Measurements from ENCODE around the gene ZNF785. TPM values are rescaled to one million over a fixed set of nuclear protein-coding genes. Genes with fewer than 3 reads are reported as not detected.
A peak's percentile ranks its signal among the peaks of the same experiment; 100 is the strongest.

The ZNF785 gene
- total RNA-seq, 1 experiment from 2014 or later = 13.0 TPM

GRCh38 chr16:30569746-30570635 is 15.5 kb downstream of the ZNF785 start:
- in situ Hi-C loops (cut with HindIII; ENCODE audit: low pct_unique_long_range_greater_than_20kb, low sequenced_read_pairs) = no loop called here
- no peak for DNase-seq (ENCODE audit: low read depth, low spot score)

GRCh38 chr16:30569281-30569680 is 16.2 kb downstream of the ZNF785 start:
- in situ Hi-C loops (cut with HindIII; ENCODE audit: low pct_unique_long_range_greater_than_20kb, low sequenced_read_pairs) = no loop called here
- no peak for DNase-seq (ENCODE audit: low read depth, low spot score)

- in situ Hi-C loops (cut with HindIII; ENCODE audit: low pct_unique_long_range_greater_than_20kb, low sequenced_read_pairs) = no loop called here
- peak; percentile 97 for DNase-seq (ENCODE audit: low read depth, low spot score)
These were observed 17.4 kb downstream of the ZNF785 start for GRCh38 chr16:30567991-30568638.

- DNase-seq (ENCODE audit: low read depth, low spot score) = no peak
- in situ Hi-C loops (cut with HindIII; ENCODE audit: low pct_unique_long_range_greater_than_20kb, low sequenced_read_pairs) = no loop called here
These were observed 18.1 kb downstream of the ZNF785 start for GRCh38 chr16:30567160-30567990.

GRCh38 chr16:30566531-30566930 is 19.0 kb downstream of the ZNF785 start:
- in situ Hi-C loops (cut with HindIII; ENCODE audit: low pct_unique_long_range_greater_than_20kb, low sequenced_read_pairs) = no loop called here
- no peak for DNase-seq (ENCODE audit: low read depth, low spot score)

GRCh38 chr16:30565984-30566383 is 19.5 kb downstream of the ZNF785 start:
- in situ Hi-C loops (cut with HindIII; ENCODE audit: low pct_unique_long_range_greater_than_20kb, low sequenced_read_pairs) = no loop called here
- DNase-seq (ENCODE audit: low read depth, low spot score) = no peak

- in situ Hi-C loops (cut with HindIII; ENCODE audit: low pct_unique_long_range_greater_than_20kb, low sequenced_read_pairs) = no loop called here
- DNase-seq (ENCODE audit: low read depth, low spot score) = no peak
These were observed 20.0 kb downstream of the ZNF785 start for GRCh38 chr16:30565526-30565925.

- in situ Hi-C loops (cut with HindIII; ENCODE audit: low pct_unique_long_range_greater_than_20kb, low sequenced_read_pairs) = no loop called here
These were observed 23.5 kb downstream of the ZNF785 start for GRCh38 chr16:30562021-30562420.

GRCh38 chr16:30561089-30561816 is 24.2 kb downstream of the ZNF785 start:
- in situ Hi-C loops (cut with HindIII; ENCODE audit: low pct_unique_long_range_greater_than_20kb, low sequenced_read_pairs) = no loop called here
- no peak for DNase-seq (ENCODE audit: low read depth, low spot score)

More at GRCh38 chr16:30562021-30562420, 23.5 kb downstream of the ZNF785 start:
- DNase-seq (ENCODE audit: low read depth, low spot score) = no peak

GRCh38 chr16:30559690-30560089 is 25.8 kb downstream of the ZNF785 start:
- in situ Hi-C loops (cut with HindIII; ENCODE audit: low pct_unique_long_range_greater_than_20kb, low sequenced_read_pairs) = no loop called here
- DNase-seq (ENCODE audit: low read depth, low spot score) = no peak

- DNase-seq (ENCODE audit: low read depth, low spot score) = no peak
- in situ Hi-C loops (cut with HindIII; ENCODE audit: low pct_unique_long_range_greater_than_20kb, low sequenced_read_pairs) = no loop called here
These were observed 26.6 kb downstream of the ZNF785 start for GRCh38 chr16:30558789-30559377.

- DNase-seq (ENCODE audit: low read depth, low spot score) = peak; percentile 97
- in situ Hi-C loops (cut with HindIII; ENCODE audit: low pct_unique_long_range_greater_than_20kb, low sequenced_read_pairs) = no loop called here
These were observed 27.3 kb downstream of the ZNF785 start, which contains the start of gene ZNF764 for GRCh38 chr16:30557957-30558788. TSS of gene ZNF764 (minus strand) at chr16:30558374. CDS start at chr16:30558182, 192 bp downstream.

GRCh38 chr16:30557707-30557956 is 27.9 kb downstream of the ZNF785 start:
- no peak for DNase-seq (ENCODE audit: low read depth, low spot score)

GRCh38 chr16:30556125-30556473 is 29.4 kb downstream of the ZNF785 start:
- in situ Hi-C loops (cut with HindIII; ENCODE audit: low pct_unique_long_range_greater_than_20kb, low sequenced_read_pairs) = no loop called here

More at GRCh38 chr16:30557707-30557956, 27.9 kb downstream of the ZNF785 start:
- in situ Hi-C loops (cut with HindIII; ENCODE audit: low pct_unique_long_range_greater_than_20kb, low sequenced_read_pairs) = no loop called here

GRCh38 chr16:30555315-30556124 is 30.0 kb downstream of the ZNF785 start:
- no peak for DNase-seq (ENCODE audit: low read depth, low spot score)
- in situ Hi-C loops (cut with HindIII; ENCODE audit: low pct_unique_long_range_greater_than_20kb, low sequenced_read_pairs) = no loop called here

More at GRCh38 chr16:30556125-30556473, 29.4 kb downstream of the ZNF785 start:
- DNase-seq (ENCODE audit: low read depth, low spot score) = no peak

All from SK-MEL-5 (cell line).